GM12878 (cell line): Measurements from ENCODE around the gene POGZ. TPM values are rescaled to one million over a fixed set of nuclear protein-coding genes. Genes with fewer than 3 reads are reported as not detected.

Experiments used
- ATAC-seq: fragments of 200-7000 bp; cut with Tn5 transposase; 3 replicates; pipeline ENCODE4 v1.9.1; 2020; ENCODE audit warnings: mild to moderate bottlenecking, moderate library complexity
- BruUV-seq: library from RNA; stranded (reverse); fragments of 400-500 nt; replicated peaks from 2 replicates; lab custom pipeline; 2021; lab: Mats Ljungman, UMichigan
- CTCF ChIA-PET: fragments of 300-600 bp; sonication (Branson Sonifier 250); formaldehyde crosslinking; extraction: SDS; loops from one replicate; lab custom pipeline; 2021; ENCODE audit warnings: inconsistent platforms; lab: Yijun Ruan, JAX
- POLR2A ChIA-PET: fragments of 350-600 bp; formaldehyde crosslinking; extraction: SDS; loops from one replicate; lab custom pipeline; 2021; ENCODE audit warnings: inconsistent platforms; lab: Charles Lee
- RAD21 ChIA-PET: fragments of 300-600 bp; sonication (Branson Sonifier 250); formaldehyde crosslinking; loops from one replicate; lab custom pipeline; 2023; ENCODE audit warnings: antibody characterized with exemption; ENCODE audit not compliant: unreplicated experiment; lab: Charles Lee
- SMC1A ChIA-PET: fragments of 300-600 bp; sonication (Branson Sonifier 250); formaldehyde crosslinking; loops from one replicate; lab custom pipeline; 2023; ENCODE audit not compliant: unreplicated experiment, uncharacterized antibody; lab: Charles Lee
- DNase-seq: peaks from one replicate; pipeline ENCODE4 v3.0.0-alpha.2; 2011; ENCODE audit warnings: low read depth, low spot score
- FAIRE-seq: peaks from 3 replicates; lab custom pipeline; 2011; peaks lifted over from hg19 to GRCh38; lab: Jason Lieb, UNC
- H2AFZ ChIP-seq: 2 replicates; pipeline ENCODE4 v1.6.0; 2011; ENCODE audit warnings: low read depth, low read length, control low read depth; ENCODE audit not compliant: control insufficient read depth
- H3K27ac ChIP-seq: 2 replicates; pipeline ENCODE4 v1.5.1; 2011; ENCODE audit warnings: control low read depth; ENCODE audit not compliant: control insufficient read depth, insufficient read depth
- H3K27me3 ChIP-seq, 2 experiments: replicated peaks in 1 of 2; 2 replicates each; pipeline versions ENCODE4 v1.6.0 to v1.6.1; 2011; ENCODE audit warnings: low read length in 1 of 2; ENCODE audit not compliant: control insufficient read depth in 2 of 2, insufficient read depth in 2 of 2
- H3K36me3 ChIP-seq, 2 experiments: 2 replicates each; pipeline ENCODE4 v1.5.1; 2011; ENCODE audit warnings: low read length in 1 of 2; ENCODE audit not compliant: control insufficient read depth in 2 of 2, insufficient read depth in 2 of 2
- H3K4me1 ChIP-seq: 2 replicates; pipeline ENCODE4 v1.6.1; 2011; ENCODE audit warnings: mild to moderate bottlenecking, low read length, moderate library complexity, mixed read lengths; ENCODE audit not compliant: control insufficient read depth, insufficient read depth
- H3K4me2 ChIP-seq: 2 replicates; pipeline ENCODE4 v1.6.0; 2011; ENCODE audit warnings: control low read depth; ENCODE audit not compliant: control insufficient read depth, insufficient read depth
- H3K4me3 ChIP-seq: fragments of 200-600 bp; sonication (generic); 2 replicates; pipeline ENCODE4 v1.5.1; 2016
- H3K79me2 ChIP-seq: 2 replicates; pipeline ENCODE4 v1.6.0; 2011; ENCODE audit warnings: low read length; ENCODE audit not compliant: control insufficient read depth, insufficient read depth
- H3K9ac ChIP-seq: 2 replicates; pipeline ENCODE4 v1.8.0; 2011; ENCODE audit warnings: low read length, control low read depth, mixed read lengths; ENCODE audit not compliant: control insufficient read depth, insufficient read depth
- H3K9me3 ChIP-seq: replicated peaks from 3 replicates; pipeline ENCODE4 v1.5.1; 2011; ENCODE audit warnings: mild to moderate bottlenecking, low read length; ENCODE audit not compliant: control insufficient read depth, insufficient read depth
- H4K20me1 ChIP-seq: 2 replicates; pipeline ENCODE4 v1.6.0; 2011; ENCODE audit not compliant: control insufficient read depth, insufficient read depth
- ASH2L ChIP-seq: fragments of 300-600, 200-600 bp; sonication (generic); IDR thresholded peaks from 2 replicates; pipeline ENCODE4 v1.6.1; 2017; ENCODE audit warnings: low read depth, mild to moderate bottlenecking, borderline replicate concordance
- BRCA1 ChIP-seq: IDR thresholded peaks from 2 replicates; pipeline ENCODE4 v1.6.1; 2011; ENCODE audit warnings: low read depth, low read length, improper control_type of control experiment
- EED ChIP-seq: sonication (generic); IDR thresholded peaks from 2 replicates; pipeline ENCODE4 v1.6.1; 2016; ENCODE audit warnings: antibody characterized with exemption, low read depth
- ESRRA ChIP-seq: IDR thresholded peaks from 2 replicates; pipeline ENCODE4 v1.6.1; 2012; ENCODE audit warnings: mild to moderate bottlenecking, low read length, improper control_type of control experiment
- FOXM1 ChIP-seq: IDR thresholded peaks from 2 replicates; pipeline ENCODE4 v1.6.1; 2012; ENCODE audit warnings: low read depth, mild to moderate bottlenecking, inconsistent platforms, low read length, moderate library complexity
- HSF1 ChIP-seq: fragments of 150-350 bp; IDR thresholded peaks from 2 replicates; pipeline ENCODE4 v1.6.1; 2014; ENCODE audit warnings: mild to moderate bottlenecking, low read depth, low read length
- IKZF2 ChIP-seq, 2 experiments: fragments of 450-650 bp; IDR thresholded peaks; 2 replicates each; pipeline ENCODE4 v1.6.1; 2017; ENCODE audit warnings: mild to moderate bottlenecking in 2 of 2, moderate library complexity in 2 of 2
- MEF2B ChIP-seq: fragments of 450-650 bp; IDR thresholded peaks from 2 replicates; pipeline ENCODE4 v1.6.1; 2018; ENCODE audit warnings: mild to moderate bottlenecking, moderate library complexity; ENCODE audit not compliant: partially characterized antibody, poor library complexity, severe bottlenecking
- MLLT1 ChIP-seq: fragments of 450-650 bp; IDR thresholded peaks from 2 replicates; pipeline ENCODE4 v1.6.1; 2016; ENCODE audit warnings: mild to moderate bottlenecking
- NBN ChIP-seq: fragments of 450-650 bp; IDR thresholded peaks from 2 replicates; pipeline ENCODE4 v1.6.1; 2016
- NRF1 ChIP-seq: conservative IDR thresholded peaks from 2 replicates; pipeline ENCODE4 v1.6.1; 2011; ENCODE audit warnings: mild to moderate bottlenecking, low read depth, low read length, improper control_type of control experiment
- SMARCA5 ChIP-seq: fragments of 450-650 bp; IDR thresholded peaks from 2 replicates; pipeline ENCODE4 v1.6.1; 2017; ENCODE audit warnings: mild to moderate bottlenecking
- SPI1 ChIP-seq: IDR thresholded peaks from 2 replicates; pipeline ENCODE4 v1.6.1; 2011; ENCODE audit warnings: low read depth, mild to moderate bottlenecking, low read length, moderate library complexity, borderline replicate concordance; ENCODE audit not compliant: insufficient read depth
- SREBF2 ChIP-seq: IDR thresholded peaks from 2 replicates; pipeline ENCODE4 v1.6.1; 2012; ENCODE audit warnings: mild to moderate bottlenecking, low read length
- ZNF217 ChIP-seq: fragments of 450-650 bp; IDR thresholded peaks from 2 replicates; pipeline ENCODE4 v1.6.1; 2017; ENCODE audit warnings: antibody characterized with exemption, mild to moderate bottlenecking
- WGBS: methylation state at CpG from one replicate; pipeline ENCODE4 v1.1.6; 2016; ENCODE audit warnings: low lambda C conversion rate; ENCODE audit not compliant: insufficient replicate concordance, insufficient coverage; ENCODE audit errors: missing lambda C conversion rate; 5-methylcytosine and 5-hydroxymethylcytosine counted together
- in situ Hi-C: fragments of 300-500 bp; cut with MboI; formaldehyde crosslinking; loops from 9 replicates; pipeline ENCODE4 v1.14.3; 2018; ENCODE audit warnings: mixed read lengths
- intact Hi-C: fragments of 100-400 bp; cut with micrococcal nuclease; formaldehyde crosslinking; loops from one replicate; pipeline ENCODE4 v1.14.2; 2022; ENCODE audit not compliant: unreplicated experiment
- polyA plus RNA-seq, 11 experiments: library from polyadenylated mRNA; depleted of rRNA in 4 of 11; unstranded in 6 of 11; stranded (reverse) in 5 of 11; fragments of >200 nt; fragmentation: Nextera tagmentation in 4 of 11; fragmentation: Illumina TruSeq in 1 of 11; extraction: Ambion mirVana in 4 of 11; extraction: Trizol in 1 of 11; gene quantifications; 1 replicate in 1 of 11; 2 replicates in 10 of 11; pipeline versions ENCODE4 v1.2.1 to v1.2.3, GENCODE V29; 2011 to 2016; ENCODE audit warnings: inconsistent platforms in 2 of 11, missing spikeins in 2 of 11, low read depth in 1 of 11
- total RNA-seq, 4 experiments: library from RNA; depleted of rRNA in 3 of 4; stranded (reverse); fragments of >200 nt in 3 of 4; fragmentation: Illumina TruSeq in 1 of 4; extraction: Trizol in 1 of 4; gene quantifications; 2 replicates each; pipeline versions ENCODE4 v1.2.1 to v1.2.3, GENCODE V29; 2013 to 2021
- TF ChIP-seq, protein P1 (sequence below): fragments of 450-650 bp; IDR thresholded peaks from 2 replicates; pipeline ENCODE4 v1.6.1; 2017; ENCODE audit warnings: antibody characterized with exemption, mild to moderate bottlenecking, moderate library complexity
- TF ChIP-seq, protein P2 (sequence below): fragments of 450-650 bp; IDR thresholded peaks from 2 replicates; pipeline ENCODE4 v1.6.1; 2014; ENCODE audit warnings: mild to moderate bottlenecking

The POGZ gene
- total and polyA plus RNA-seq, 10 of the 15 experiments (the other 5 are each of a cell fraction or from before 2014, with no cell fraction given): 11.3 to 80.6 (median 35.8) TPM

GRCh38 chr1:151455966-151456365 is 3.3 kb downstream of the POGZ start (continued):
- TF ChIP-seq, protein P1, sequence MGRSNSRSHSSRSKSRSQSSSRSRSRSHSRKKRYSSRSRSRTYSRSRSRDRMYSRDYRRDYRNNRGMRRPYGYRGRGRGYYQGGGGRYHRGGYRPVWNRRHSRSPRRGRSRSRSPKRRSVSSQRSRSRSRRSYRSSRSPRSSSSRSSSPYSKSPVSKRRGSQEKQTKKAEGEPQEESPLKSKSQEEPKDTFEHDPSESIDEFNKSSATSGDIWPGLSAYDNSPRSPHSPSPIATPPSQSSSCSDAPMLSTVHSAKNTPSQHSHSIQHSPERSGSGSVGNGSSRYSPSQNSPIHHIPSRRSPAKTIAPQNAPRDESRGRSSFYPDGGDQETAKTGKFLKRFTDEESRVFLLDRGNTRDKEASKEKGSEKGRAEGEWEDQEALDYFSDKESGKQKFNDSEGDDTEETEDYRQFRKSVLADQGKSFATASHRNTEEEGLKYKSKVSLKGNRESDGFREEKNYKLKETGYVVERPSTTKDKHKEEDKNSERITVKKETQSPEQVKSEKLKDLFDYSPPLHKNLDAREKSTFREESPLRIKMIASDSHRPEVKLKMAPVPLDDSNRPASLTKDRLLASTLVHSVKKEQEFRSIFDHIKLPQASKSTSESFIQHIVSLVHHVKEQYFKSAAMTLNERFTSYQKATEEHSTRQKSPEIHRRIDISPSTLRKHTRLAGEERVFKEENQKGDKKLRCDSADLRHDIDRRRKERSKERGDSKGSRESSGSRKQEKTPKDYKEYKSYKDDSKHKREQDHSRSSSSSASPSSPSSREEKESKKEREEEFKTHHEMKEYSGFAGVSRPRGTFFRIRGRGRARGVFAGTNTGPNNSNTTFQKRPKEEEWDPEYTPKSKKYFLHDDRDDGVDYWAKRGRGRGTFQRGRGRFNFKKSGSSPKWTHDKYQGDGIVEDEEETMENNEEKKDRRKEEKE: no peak
- no peak for TF ChIP-seq ESRRA
- TF ChIP-seq ASH2L: no peak
- TF ChIP-seq, all 136 proteins: peak for 0

GRCh38 chr1:151455231-151455630 is 4.1 kb downstream of the POGZ start:
- POLR2A ChIA-PET: interaction anchor here (0.6 to 1.3 kb wide), 8 partner anchors 18 to 1100 kb away, joined by 3 to 8 read pairs (median 5); no protein-coding TSS in a partner anchor
- FAIRE-seq: no peak
- H3K4me2 ChIP-seq: no peak overlapping the region; the same call in none of the 2 replicates

More at GRCh38 chr1:151455231-151455630, 4.1 kb downstream of the POGZ start:
- RAD21 ChIA-PET: interaction anchor here (1.8 to 4.0 kb wide), 2 partner anchors 11 to 17 kb away, joined by 3 to 20 read pairs; no protein-coding TSS in a partner anchor
- no peak for ATAC-seq
- Histone ChIP-seq H3K9ac (no peak overlapping the region), H3K79me2 (peaks cover 83% of the 10 kb centered on the region), H3K9me3 (no peaks in the 10 kb centered on the region), H3K27me3 (no peaks in the 10 kb centered on the region), H4K20me1 (peaks cover 3% of the 10 kb centered on the region; the same call in 1 of the 2 replicates), H3K27ac (no peak overlapping the region), H2AFZ (no peak overlapping the region), H3K4me1 (peaks cover 6% of the 10 kb centered on the region), H3K4me3 (no peak overlapping the region), H3K36me3 (peaks cover 0 to 3% of the 10 kb centered on the region in 2 experiments; a peak in 1 of 4 replicates)
- no TSS peak for BruUV-seq
- WGBS: 50% methylated on average over 2 of the region's 2 CpGs
- intact Hi-C loops (no loop called here), in situ Hi-C loops (no loop called here)
- CTCF ChIA-PET: interaction anchor here (0.7 to 5.5 kb wide), 6 partner anchors 11 to 563 kb away, joined by 3 to 33 read pairs (median 4); no protein-coding TSS in a partner anchor
- TF ChIP-seq ZNF217: no peak
- no peak for TF ChIP-seq SMARCA5
- no peak for TF ChIP-seq BRCA1
- TF ChIP-seq SREBF2: no peak
- TF ChIP-seq MEF2B: no peak
- TF ChIP-seq NRF1: no peak
- TF ChIP-seq NBN: no peak
- TF ChIP-seq MLLT1: no peak
- TF ChIP-seq HSF1: no peak
- TF ChIP-seq ASH2L: no peak
- no peak for TF ChIP-seq SPI1
- TF ChIP-seq, protein P2, sequence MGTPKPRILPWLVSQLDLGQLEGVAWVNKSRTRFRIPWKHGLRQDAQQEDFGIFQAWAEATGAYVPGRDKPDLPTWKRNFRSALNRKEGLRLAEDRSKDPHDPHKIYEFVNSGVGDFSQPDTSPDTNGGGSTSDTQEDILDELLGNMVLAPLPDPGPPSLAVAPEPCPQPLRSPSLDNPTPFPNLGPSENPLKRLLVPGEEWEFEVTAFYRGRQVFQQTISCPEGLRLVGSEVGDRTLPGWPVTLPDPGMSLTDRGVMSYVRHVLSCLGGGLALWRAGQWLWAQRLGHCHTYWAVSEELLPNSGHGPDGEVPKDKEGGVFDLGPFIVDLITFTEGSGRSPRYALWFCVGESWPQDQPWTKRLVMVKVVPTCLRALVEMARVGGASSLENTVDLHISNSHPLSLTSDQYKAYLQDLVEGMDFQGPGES: no peak
- no peak for TF ChIP-seq FOXM1
- no peak for TF ChIP-seq IKZF2 (IDR thresholded peaks at IDR 0.05)
- no peak for TF ChIP-seq EED
- SMC1A ChIA-PET: interaction anchor here (1.1 to 4.5 kb wide), 3 partner anchors 11 to 20 kb away, joined by 3 to 30 read pairs (median 13); no protein-coding TSS in a partner anchor
- DNase-seq: no peak
